ENCODE measurements around the gene SKI.
"Not testable (repeated sequence)": the region's sequence is repeated elsewhere in the genome, so short reads cannot be mapped to it uniquely, and the experiment has no call there.

GRCh38 chr1:2247045-2247394, 18.9 kb downstream of the SKI start:
- TF ChIP-seq CTCF, POLR2A, EP300 (IDR thresholded peaks at IDR 0.05): not testable (repeated sequence)
